ENCODE results near the gene CHGA.

The CHGA gene

GRCh38 chr14:92926180-92926845 lies 3.4 kb downstream of the CHGA start:
- TF ChIP-seq CTCF (IDR thresholded peaks at IDR 0.05; ENCODE audit: low read depth, low read length, missing control alignments), result no peak
- H3K27me3 ChIP-seq (replicated peaks), result peaks cover 18% of the 10 kb centered on the region
- no peaks in the 10 kb centered on the region for H3K36me3 ChIP-seq (replicated peaks)
- DNase-seq, result no peak
- in situ Hi-C loops (cut with HindIII; ENCODE audit: low pct_ligation_motif_present, low sequenced_read_pairs), result loop anchor here (25.0 kb wide), 1 partner anchor 211 kb away; no protein-coding TSS in a partner anchor
- H3K4me3 ChIP-seq (ENCODE audit: low read depth, low read length), result no peak overlapping the region
- no peak overlapping the region for H3K27ac ChIP-seq

GRCh38 chr14:92926931-92927330 lies 4.0 kb downstream of the CHGA start:
- Histone ChIP-seq H3K27me3 (replicated peaks) (peaks cover 17% of the 10 kb centered on the region), H3K27ac (no peak overlapping the region), H3K36me3 (replicated peaks) (no peaks in the 10 kb centered on the region), H3K4me3 (ENCODE audit: low read depth, low read length) (no peak overlapping the region)
- in situ Hi-C loops (cut with HindIII; ENCODE audit: low pct_ligation_motif_present, low sequenced_read_pairs), result loop anchor here (25.0 kb wide), 1 partner anchor 210 kb away; no protein-coding TSS in a partner anchor
- TF ChIP-seq CTCF (IDR thresholded peaks at IDR 0.05; ENCODE audit: low read depth, low read length, missing control alignments), result no peak
- DNase-seq, result no peak

- H3K36me3 ChIP-seq (replicated peaks), result no peaks in the 10 kb centered on the region
- TF ChIP-seq CTCF (IDR thresholded peaks at IDR 0.05; ENCODE audit: low read depth, low read length, missing control alignments), result no peak
- H3K27me3 ChIP-seq (replicated peaks), result peaks cover 10% of the 10 kb centered on the region
- in situ Hi-C loops (cut with HindIII; ENCODE audit: low pct_ligation_motif_present, low sequenced_read_pairs), result loop anchor here (25.0 kb wide), 1 partner anchor 210 kb away; no protein-coding TSS in a partner anchor
- H3K4me3 ChIP-seq (ENCODE audit: low read depth, low read length), result no peak overlapping the region
- H3K27ac ChIP-seq, result no peak overlapping the region
- no peak for DNase-seq
These were observed 4.7 kb downstream of the CHGA start for GRCh38 chr14:92927349-92928257.

GRCh38 chr14:92928258-92928629 lies 5.3 kb downstream of the CHGA start:
- in situ Hi-C loops (cut with HindIII; ENCODE audit: low pct_ligation_motif_present, low sequenced_read_pairs), result loop anchor here (25.0 kb wide), 1 partner anchor 209 kb away; no protein-coding TSS in a partner anchor
- H3K27ac ChIP-seq, result no peak overlapping the region

More at GRCh38 chr14:92928258-92928629, 5.3 kb downstream of the CHGA start:
- no peak for TF ChIP-seq CTCF (IDR thresholded peaks at IDR 0.05; ENCODE audit: low read depth, low read length, missing control alignments)
- peaks cover 4% of the 10 kb centered on the region for H3K27me3 ChIP-seq (replicated peaks)
- no peaks in the 10 kb centered on the region for H3K36me3 ChIP-seq (replicated peaks)
- no peak overlapping the region for H3K4me3 ChIP-seq (ENCODE audit: low read depth, low read length)
- DNase-seq, result no peak

Measured in brain microvascular endothelial cell (primary cell).